ENCODE data around the gene MRPL24.

The MRPL24 gene

DNA sequence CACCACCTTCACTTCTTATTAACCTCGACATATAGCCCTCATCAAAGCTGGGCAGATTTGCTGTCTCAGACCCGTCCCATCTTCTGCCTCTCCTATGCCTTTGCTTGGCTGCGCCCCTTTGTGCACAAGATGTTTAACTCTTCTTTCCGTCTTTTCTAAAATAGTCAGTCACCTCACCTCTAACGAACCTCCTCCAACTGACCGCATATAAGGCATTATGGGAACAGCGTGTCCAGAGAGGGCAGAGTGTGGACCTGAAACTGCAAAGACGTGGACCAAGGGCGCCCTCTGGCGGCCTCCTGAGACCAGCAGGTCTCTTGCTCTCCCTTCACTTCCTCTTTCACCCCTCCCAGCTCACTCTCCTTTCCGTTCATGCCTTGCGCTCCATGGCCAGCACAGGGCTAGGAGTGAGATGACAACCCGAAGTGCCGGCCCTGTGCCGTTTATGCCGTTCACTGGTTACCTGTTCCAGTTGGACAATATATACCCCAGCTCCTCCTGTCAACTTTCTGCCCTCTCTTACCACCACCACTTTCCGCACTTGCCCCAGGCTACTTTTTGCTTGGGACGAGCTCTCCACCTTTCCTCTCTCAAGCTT is 15.1 kb downstream of the MRPL24 start (continued):
- TF ChIP-seq, protein P1, sequence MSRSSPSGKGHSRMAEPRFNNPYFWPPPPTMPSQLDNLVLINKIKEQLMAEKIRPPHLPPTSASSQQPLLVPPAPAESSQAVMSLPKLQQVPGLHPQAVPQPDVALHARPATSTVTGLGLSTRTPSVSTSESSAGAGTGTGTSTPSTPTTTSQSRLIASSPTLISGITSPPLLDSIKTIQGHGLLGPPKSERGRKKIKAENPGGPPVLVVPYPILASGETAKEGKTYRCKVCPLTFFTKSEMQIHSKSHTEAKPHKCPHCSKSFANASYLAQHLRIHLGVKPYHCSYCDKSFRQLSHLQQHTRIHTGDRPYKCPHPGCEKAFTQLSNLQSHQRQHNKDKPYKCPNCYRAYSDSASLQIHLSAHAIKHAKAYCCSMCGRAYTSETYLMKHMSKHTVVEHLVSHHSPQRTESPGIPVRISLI (tag by site-specific recombination; IDR thresholded peaks at IDR 0.05) = no peak
- TF ChIP-seq, protein P2, sequence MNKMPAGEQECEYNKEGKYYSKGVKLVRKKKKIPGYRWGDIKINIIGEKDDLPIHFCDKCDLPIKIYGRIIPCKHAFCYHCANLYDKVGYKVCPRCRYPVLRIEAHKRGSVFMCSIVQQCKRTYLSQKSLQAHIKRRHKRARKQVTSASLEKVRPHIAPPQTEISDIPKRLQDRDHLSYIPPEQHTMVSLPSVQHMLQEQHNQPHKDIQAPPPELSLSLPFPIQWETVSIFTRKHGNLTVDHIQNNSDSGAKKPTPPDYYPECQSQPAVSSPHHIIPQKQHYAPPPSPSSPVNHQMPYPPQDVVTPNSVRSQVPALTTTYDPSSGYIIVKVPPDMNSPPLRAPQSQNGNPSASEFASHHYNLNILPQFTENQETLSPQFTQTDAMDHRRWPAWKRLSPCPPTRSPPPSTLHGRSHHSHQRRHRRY (tag by site-specific recombination; IDR thresholded peaks at IDR 0.05) = no peak
- TF ChIP-seq, protein P3, sequence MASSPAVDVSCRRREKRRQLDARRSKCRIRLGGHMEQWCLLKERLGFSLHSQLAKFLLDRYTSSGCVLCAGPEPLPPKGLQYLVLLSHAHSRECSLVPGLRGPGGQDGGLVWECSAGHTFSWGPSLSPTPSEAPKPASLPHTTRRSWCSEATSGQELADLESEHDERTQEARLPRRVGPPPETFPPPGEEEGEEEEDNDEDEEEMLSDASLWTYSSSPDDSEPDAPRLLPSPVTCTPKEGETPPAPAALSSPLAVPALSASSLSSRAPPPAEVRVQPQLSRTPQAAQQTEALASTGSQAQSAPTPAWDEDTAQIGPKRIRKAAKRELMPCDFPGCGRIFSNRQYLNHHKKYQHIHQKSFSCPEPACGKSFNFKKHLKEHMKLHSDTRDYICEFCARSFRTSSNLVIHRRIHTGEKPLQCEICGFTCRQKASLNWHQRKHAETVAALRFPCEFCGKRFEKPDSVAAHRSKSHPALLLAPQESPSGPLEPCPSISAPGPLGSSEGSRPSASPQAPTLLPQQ (tag by site-specific recombination; IDR thresholded peaks at IDR 0.05) = peak; percentile 69
- peak; percentile 52; the same call in 1 of the 2 replicates for TF ChIP-seq KLF16 (tag by site-specific recombination; IDR thresholded peaks at IDR 0.05)
- TF ChIP-seq KLF1 (tag by site-specific recombination; IDR thresholded peaks at IDR 0.05) = no peak; the same call in 1 of the 2 replicates
- no peak for TF ChIP-seq TRIM28 (IDR thresholded peaks at IDR 0.05; ENCODE audit: borderline replicate concordance, low read length)
- no peak for TF ChIP-seq ZNF48 (tag by site-specific recombination; IDR thresholded peaks at IDR 0.05)
- TF ChIP-seq, protein P4, sequence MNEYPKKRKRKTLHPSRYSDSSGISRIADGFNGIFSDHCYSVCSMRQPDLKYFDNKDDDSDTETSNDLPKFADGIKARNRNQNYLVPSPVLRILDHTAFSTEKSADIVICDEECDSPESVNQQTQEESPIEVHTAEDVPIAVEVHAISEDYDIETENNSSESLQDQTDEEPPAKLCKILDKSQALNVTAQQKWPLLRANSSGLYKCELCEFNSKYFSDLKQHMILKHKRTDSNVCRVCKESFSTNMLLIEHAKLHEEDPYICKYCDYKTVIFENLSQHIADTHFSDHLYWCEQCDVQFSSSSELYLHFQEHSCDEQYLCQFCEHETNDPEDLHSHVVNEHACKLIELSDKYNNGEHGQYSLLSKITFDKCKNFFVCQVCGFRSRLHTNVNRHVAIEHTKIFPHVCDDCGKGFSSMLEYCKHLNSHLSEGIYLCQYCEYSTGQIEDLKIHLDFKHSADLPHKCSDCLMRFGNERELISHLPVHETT (tag by site-specific recombination; IDR thresholded peaks at IDR 0.05) = peak; percentile 22; the same call in 1 of the 2 replicates
- no peak for TF ChIP-seq BCL6B (tag by site-specific recombination; IDR thresholded peaks at IDR 0.05)
- no peak for TF ChIP-seq ZNF704 (tag by site-specific recombination; IDR thresholded peaks at IDR 0.05)
- TF ChIP-seq, protein P5, sequence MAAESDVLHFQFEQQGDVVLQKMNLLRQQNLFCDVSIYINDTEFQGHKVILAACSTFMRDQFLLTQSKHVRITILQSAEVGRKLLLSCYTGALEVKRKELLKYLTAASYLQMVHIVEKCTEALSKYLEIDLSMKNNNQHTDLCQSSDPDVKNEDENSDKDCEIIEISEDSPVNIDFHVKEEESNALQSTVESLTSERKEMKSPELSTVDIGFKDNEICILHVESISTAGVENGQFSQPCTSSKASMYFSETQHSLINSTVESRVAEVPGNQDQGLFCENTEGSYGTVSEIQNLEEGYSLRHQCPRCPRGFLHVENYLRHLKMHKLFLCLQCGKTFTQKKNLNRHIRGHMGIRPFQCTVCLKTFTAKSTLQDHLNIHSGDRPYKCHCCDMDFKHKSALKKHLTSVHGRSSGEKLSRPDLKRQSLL (tag by site-specific recombination; IDR thresholded peaks at IDR 0.05) = no peak
- no peak for TF ChIP-seq ZNF621 (tag by site-specific recombination; IDR thresholded peaks at IDR 0.05)
- TF ChIP-seq, protein P6, sequence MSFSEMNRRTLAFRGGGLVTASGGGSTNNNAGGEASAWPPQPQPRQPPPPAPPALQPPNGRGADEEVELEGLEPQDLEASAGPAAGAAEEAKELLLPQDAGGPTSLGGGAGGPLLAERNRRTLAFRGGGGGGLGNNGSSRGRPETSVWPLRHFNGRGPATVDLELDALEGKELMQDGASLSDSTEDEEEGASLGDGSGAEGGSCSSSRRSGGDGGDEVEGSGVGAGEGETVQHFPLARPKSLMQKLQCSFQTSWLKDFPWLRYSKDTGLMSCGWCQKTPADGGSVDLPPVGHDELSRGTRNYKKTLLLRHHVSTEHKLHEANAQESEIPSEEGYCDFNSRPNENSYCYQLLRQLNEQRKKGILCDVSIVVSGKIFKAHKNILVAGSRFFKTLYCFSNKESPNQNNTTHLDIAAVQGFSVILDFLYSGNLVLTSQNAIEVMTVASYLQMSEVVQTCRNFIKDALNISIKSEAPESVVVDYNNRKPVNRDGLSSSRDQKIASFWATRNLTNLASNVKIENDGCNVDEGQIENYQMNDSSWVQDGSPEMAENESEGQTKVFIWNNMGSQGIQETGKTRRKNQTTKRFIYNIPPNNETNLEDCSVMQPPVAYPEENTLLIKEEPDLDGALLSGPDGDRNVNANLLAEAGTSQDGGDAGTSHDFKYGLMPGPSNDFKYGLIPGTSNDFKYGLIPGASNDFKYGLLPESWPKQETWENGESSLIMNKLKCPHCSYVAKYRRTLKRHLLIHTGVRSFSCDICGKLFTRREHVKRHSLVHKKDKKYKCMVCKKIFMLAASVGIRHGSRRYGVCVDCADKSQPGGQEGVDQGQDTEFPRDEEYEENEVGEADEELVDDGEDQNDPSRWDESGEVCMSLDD (tag by site-specific recombination; IDR thresholded peaks at IDR 0.05) = 0 out of 2 replicates have a peak, but pooled peaks have one; percentile 14
- TF ChIP-seq ZNF311 (tag by site-specific recombination; IDR thresholded peaks at IDR 0.05; ENCODE audit: borderline replicate concordance) = no peak
- no peak for TF ChIP-seq ZIC2 (tag by site-specific recombination; IDR thresholded peaks at IDR 0.05)
- TF ChIP-seq SP3 (tag by site-specific recombination; IDR thresholded peaks at IDR 0.05) = peak; percentile 34; the same call in 1 of the 2 replicates
- TF ChIP-seq ZNF518A (tag by site-specific recombination; conservative IDR thresholded peaks at IDR 0.05; ENCODE audit: low read depth) = no peak

Data from HEK293 (cell line).